DOHH2 (cell line): Measurements from ENCODE around the gene COL19A1.

ENCODE experiments used
- EZH2phosphoT487 ChIP-seq: fragments of 200-600 bp; sonication (generic); IDR thresholded peaks from 2 replicates; pipeline ENCODE4 v1.6.1; 2017; ENCODE audit warnings: borderline replicate concordance, mild to moderate bottlenecking, antibody characterized with exemption, low read length, moderate library complexity, mixed read lengths
- TF ChIP-seq, protein P1 (sequence below): fragments of 200-600 bp; sonication (generic); IDR thresholded peaks from one replicate; pipeline ENCODE4 v1.5.1; 2014; ENCODE audit warnings: antibody characterized with exemption, mild to moderate bottlenecking, low read depth, low read length; ENCODE audit not compliant: poor library complexity, severe bottlenecking

DNA sequence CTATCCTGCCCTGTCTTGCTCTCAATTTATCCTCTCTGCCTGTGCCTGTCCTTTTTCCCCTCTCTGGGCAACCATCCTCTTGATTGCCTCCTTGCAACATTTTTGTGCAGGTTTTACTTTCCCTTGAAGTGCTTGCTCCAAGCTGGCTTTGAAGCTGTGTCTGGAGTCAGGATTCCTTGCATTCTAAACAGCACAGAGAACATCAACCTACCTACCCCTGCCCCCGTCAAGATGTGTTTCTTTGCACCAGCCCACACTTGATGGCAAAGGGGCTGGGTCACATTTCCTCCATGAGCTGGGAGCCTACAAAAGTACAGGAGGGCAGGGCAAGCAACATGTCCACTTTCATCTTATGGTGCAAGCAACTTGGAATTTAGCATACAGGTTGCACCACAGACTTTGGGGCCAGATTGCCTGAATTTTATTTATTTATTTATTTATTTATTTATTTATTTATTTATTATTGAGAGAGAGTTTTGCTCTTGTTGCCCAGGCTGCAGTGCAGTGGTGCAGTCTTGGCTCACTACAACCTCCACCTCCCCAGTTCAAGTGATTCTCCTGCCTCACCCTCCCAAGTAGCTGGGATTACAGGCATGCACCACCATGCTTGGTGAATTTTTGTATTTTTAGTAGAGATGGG is 206.3 kb downstream of the COL19A1 start:
- TF ChIP-seq, protein P1, sequence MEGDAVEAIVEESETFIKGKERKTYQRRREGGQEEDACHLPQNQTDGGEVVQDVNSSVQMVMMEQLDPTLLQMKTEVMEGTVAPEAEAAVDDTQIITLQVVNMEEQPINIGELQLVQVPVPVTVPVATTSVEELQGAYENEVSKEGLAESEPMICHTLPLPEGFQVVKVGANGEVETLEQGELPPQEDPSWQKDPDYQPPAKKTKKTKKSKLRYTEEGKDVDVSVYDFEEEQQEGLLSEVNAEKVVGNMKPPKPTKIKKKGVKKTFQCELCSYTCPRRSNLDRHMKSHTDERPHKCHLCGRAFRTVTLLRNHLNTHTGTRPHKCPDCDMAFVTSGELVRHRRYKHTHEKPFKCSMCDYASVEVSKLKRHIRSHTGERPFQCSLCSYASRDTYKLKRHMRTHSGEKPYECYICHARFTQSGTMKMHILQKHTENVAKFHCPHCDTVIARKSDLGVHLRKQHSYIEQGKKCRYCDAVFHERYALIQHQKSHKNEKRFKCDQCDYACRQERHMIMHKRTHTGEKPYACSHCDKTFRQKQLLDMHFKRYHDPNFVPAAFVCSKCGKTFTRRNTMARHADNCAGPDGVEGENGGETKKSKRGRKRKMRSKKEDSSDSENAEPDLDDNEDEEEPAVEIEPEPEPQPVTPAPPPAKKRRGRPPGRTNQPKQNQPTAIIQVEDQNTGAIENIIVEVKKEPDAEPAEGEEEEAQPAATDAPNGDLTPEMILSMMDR = no peak
- TF ChIP-seq EZH2phosphoT487 = no peak
